Keratinocyte (primary cell): Measurements from ENCODE around the gene ATXN7L1. TPM values are rescaled to one million over a fixed set of nuclear protein-coding genes. Genes with fewer than 3 reads are reported as not detected.

Source experiments
- DNase-seq: peaks from one replicate; pipeline ENCODE4 v3.0.0-alpha.2; 2011; ENCODE audit warnings: low read depth, missing footprints, low spot score
- FAIRE-seq: peaks from 2 replicates; lab custom pipeline; 2011; peaks lifted over from hg19 to GRCh38; lab: Jason Lieb, UNC
- H2AFZ ChIP-seq: 2 replicates; pipeline ENCODE4 v1.6.0; 2012; ENCODE audit warnings: low read length, control low read depth, inconsistent platforms; ENCODE audit not compliant: control insufficient read depth
- H3K27ac ChIP-seq: 2 replicates; pipeline ENCODE4 v1.5.1; 2011; ENCODE audit warnings: low read length; ENCODE audit not compliant: control insufficient read depth, insufficient read depth
- H3K27me3 ChIP-seq: 3 replicates; pipeline ENCODE4 v1.6.0; 2011; ENCODE audit warnings: low read length; ENCODE audit not compliant: control insufficient read depth, insufficient read depth; ENCODE audit errors: extremely low read depth
- H3K36me3 ChIP-seq, 2 experiments: 2 replicates in 1 of 2; 3 replicates in 1 of 2; pipeline ENCODE4 v1.5.1; 2011; ENCODE audit warnings: low read length in 2 of 2, mild to moderate bottlenecking in 1 of 2; ENCODE audit not compliant: control insufficient read depth in 2 of 2, insufficient read depth in 2 of 2; ENCODE audit errors: extremely low read depth in 1 of 2
- H3K4me1 ChIP-seq: 3 replicates; pipeline ENCODE4 v1.5.1; 2011; ENCODE audit warnings: low read length; ENCODE audit not compliant: control insufficient read depth, insufficient read depth; ENCODE audit errors: extremely low read depth
- H3K4me2 ChIP-seq: 3 replicates; pipeline ENCODE4 v1.6.0; 2011; ENCODE audit warnings: low read depth, low read length; ENCODE audit not compliant: control insufficient read depth, insufficient read depth; ENCODE audit errors: extremely low read depth
- H3K4me3 ChIP-seq, 3 experiments: fragments of 200-600 bp in 1 of 3; sonication (generic) in 1 of 3; 2 replicates in 2 of 3; 3 replicates in 1 of 3; pipeline ENCODE4 v1.5.1; 2011 to 2016; ENCODE audit warnings: low read length in 3 of 3, mild to moderate bottlenecking in 3 of 3, control low read depth in 2 of 3, inconsistent platforms in 1 of 3, low read depth in 1 of 3, mixed read lengths in 1 of 3, mixed run types in 1 of 3, moderate library complexity in 1 of 3; ENCODE audit not compliant: control insufficient read depth in 2 of 3, insufficient read depth in 2 of 3; ENCODE audit errors: extremely low read depth in 1 of 3
- H3K79me2 ChIP-seq: 2 replicates; pipeline ENCODE4 v1.6.0; 2012; ENCODE audit warnings: low read length; ENCODE audit not compliant: control insufficient read depth, insufficient read depth
- H3K9ac ChIP-seq: 3 replicates; pipeline ENCODE4 v1.6.0; 2011; ENCODE audit warnings: low read length; ENCODE audit not compliant: control insufficient read depth, insufficient read depth; ENCODE audit errors: extremely low read depth
- H3K9me1 ChIP-seq: 3 replicates; pipeline ENCODE4 v1.6.0; 2011; ENCODE audit warnings: low read length; ENCODE audit not compliant: control insufficient read depth, insufficient read depth; ENCODE audit errors: extremely low read depth
- H3K9me3 ChIP-seq: 2 replicates; pipeline ENCODE4 v1.5.1; 2012; ENCODE audit warnings: low read depth, low read length; ENCODE audit not compliant: control insufficient read depth
- H4K20me1 ChIP-seq: 3 replicates; pipeline ENCODE4 v1.6.0; 2011; ENCODE audit warnings: low read length; ENCODE audit not compliant: control insufficient read depth, insufficient read depth; ENCODE audit errors: extremely low read depth
- CTCF ChIP-seq, 3 experiments: IDR thresholded peaks in 1 of 3; conservative IDR thresholded peaks in 1 of 3; optimal IDR thresholded peaks in 1 of 3; 2 replicates in 2 of 3; 3 replicates in 1 of 3; pipeline versions ENCODE3 to v1.5.1; 2011; ENCODE audit warnings: low read length in 3 of 3, mild to moderate bottlenecking in 3 of 3, moderate library complexity in 2 of 3, control low read depth in 1 of 3, inconsistent platforms in 1 of 3; ENCODE audit not compliant: insufficient read depth in 2 of 3; ENCODE audit errors: extremely low read depth in 1 of 3
- EZH2 ChIP-seq: IDR thresholded peaks from one replicate; pipeline ENCODE4 v1.6.1; 2012; ENCODE audit warnings: inconsistent platforms, mild to moderate bottlenecking, low read length, moderate library complexity
- dilution Hi-C: fragments of 300-500 bp; cut with MboI; formaldehyde crosslinking; loops from one replicate; pipeline ENCODE4 v1.7.0; 2020; ENCODE audit warnings: low sequenced_read_pairs; ENCODE audit not compliant: extremely low pct_ligation_motif_present
- polyA plus RNA-seq, 5 experiments: library from polyadenylated mRNA; depleted of rRNA in 3 of 5; stranded (reverse) in 3 of 5; stranded (forward) in 1 of 5; unstranded in 1 of 5; fragments of >200 nt; gene quantifications; 1 replicate in 1 of 5; 2 replicates in 3 of 5; 3 replicates in 1 of 5; pipeline versions ENCODE4 v1.2.1 to v1.2.3, GENCODE V29; 2011 to 2012; ENCODE audit warnings: missing spikeins in 2 of 5, low read depth in 1 of 5, low replicate concordance in 1 of 5

ATXN7L1 gene
- polyA plus RNA-seq, 1 donor (not counting 4 experiments of a cell fraction or from before 2014, with no cell fraction given), result 4.8 TPM

GRCh38 chr7:105655500-105656380 lies 220.7 kb downstream of the ATXN7L1 start:
- no peaks in the 10 kb centered on the region for H3K36me3 ChIP-seq
- no peaks in the 10 kb centered on the region for H3K79me2 ChIP-seq
- H3K9ac ChIP-seq, result no peak overlapping the region
- peaks cover 2% of the 10 kb centered on the region for H4K20me1 ChIP-seq
- TF ChIP-seq CTCF (optimal IDR thresholded peaks at IDR 0.05 in 1 of 3, IDR thresholded peaks at IDR 0.05 in 1 of 3, conservative IDR thresholded peaks at IDR 0.05 in 1 of 3; ENCODE audit: extremely low read depth in 1 of 3, insufficient read depth in 2 of 3, low read length in 3 of 3) (no peak), EZH2 (no peak)
- FAIRE-seq (no peak), DNase-seq (no peak)
- dilution Hi-C loops, result no loop called here
- H3K4me3 ChIP-seq, result no peak overlapping the region
- H3K9me3 ChIP-seq, result no peaks in the 10 kb centered on the region
- H3K27ac ChIP-seq, result no peak overlapping the region
- no peaks in the 10 kb centered on the region for H3K4me1 ChIP-seq
- H3K27me3 ChIP-seq, result no peaks in the 10 kb centered on the region
- no peak overlapping the region for H2AFZ ChIP-seq
- H3K9me1 ChIP-seq, result no peaks in the 10 kb centered on the region
- H3K4me2 ChIP-seq, result no peak overlapping the region

GRCh38 chr7:105655067-105655466 lies 221.3 kb downstream of the ATXN7L1 start:
- H3K27me3 ChIP-seq, result no peaks in the 10 kb centered on the region
- peaks cover 2% of the 10 kb centered on the region for H4K20me1 ChIP-seq
- DNase-seq (no peak), FAIRE-seq (no peak)
- dilution Hi-C loops, result no loop called here
- no peaks in the 10 kb centered on the region for H3K9me3 ChIP-seq
- H3K4me1 ChIP-seq, result no peaks in the 10 kb centered on the region
- no peaks in the 10 kb centered on the region for H3K9me1 ChIP-seq
- no peaks in the 10 kb centered on the region for H3K79me2 ChIP-seq
- no peak overlapping the region for H3K4me2 ChIP-seq
- no peak overlapping the region for H3K9ac ChIP-seq
- no peak overlapping the region for H2AFZ ChIP-seq
- no peak overlapping the region for H3K27ac ChIP-seq
- H3K4me3 ChIP-seq, result no peak overlapping the region
- H3K36me3 ChIP-seq, result no peaks in the 10 kb centered on the region
- TF ChIP-seq CTCF (optimal IDR thresholded peaks at IDR 0.05 in 1 of 3, IDR thresholded peaks at IDR 0.05 in 1 of 3, conservative IDR thresholded peaks at IDR 0.05 in 1 of 3; ENCODE audit: extremely low read depth in 1 of 3, insufficient read depth in 2 of 3, low read length in 3 of 3) (no peak), EZH2 (no peak)
